ENCODE data around the gene ZSWIM1. TPM values are rescaled to one million over a fixed set of nuclear protein-coding genes. Genes with fewer than 3 reads are reported as not detected.

The ZSWIM1 gene
- total and polyA plus RNA-seq, 3 experiments from 2014 or later = 2.1 to 12.3 (median 12.3) TPM

- Mint-ChIP-seq H3K27me3 (no peaks in the 10 kb centered on the region), H3K4me1 (peaks cover 9 to 20% (median 17%) of the 10 kb centered on the region in 3 donors), H3K27ac (no peak overlapping the region), H3K4me3 (peak overlapping the region in 6 of 7 donors; percentile 32 to 77 (median 66)), H3K9me3 (no peaks in the 10 kb centered on the region), H3K36me3 (peaks cover 0 to 5% (median 1%) of the 10 kb centered on the region in 3 donors)
- Histone ChIP-seq H3K36me3 (ENCODE audit: insufficient read depth, low read length) (no peaks in the 10 kb centered on the region), H3K27me3 (ENCODE audit: insufficient read depth, low read length, poor library complexity, severe bottlenecking) (no peaks in the 10 kb centered on the region), H3K27ac (ENCODE audit: low read depth, low read length) (no peak overlapping the region), H3K4me1 (ENCODE audit: insufficient read depth, low read length) (no peaks in the 10 kb centered on the region), H3K4me3 (ENCODE audit: low read length) (no peak overlapping the region), H3K9me3 (ENCODE audit: low read length) (no peaks in the 10 kb centered on the region)
- ChIA-PET POLR2A (no interaction called here), CTCF (no interaction called here)
- DNase-seq = no peak
These were observed 45.2 kb upstream of the ZSWIM1 start for GRCh38 chr20:45835825-45836224.

- no peaks in the 10 kb centered on the region for H3K36me3 ChIP-seq (ENCODE audit: insufficient read depth, low read length)
- peaks cover 0 to 13% (median 1%) of the 10 kb centered on the region in 3 donors for H3K36me3 Mint-ChIP-seq
- H3K27ac ChIP-seq (ENCODE audit: low read depth, low read length) = no peak overlapping the region
- H3K4me1 ChIP-seq (ENCODE audit: insufficient read depth, low read length) = no peaks in the 10 kb centered on the region
- no peaks in the 10 kb centered on the region for H3K27me3 ChIP-seq (ENCODE audit: insufficient read depth, low read length, poor library complexity, severe bottlenecking)
- POLR2A ChIA-PET = interaction anchor here (0.7 kb wide), 1 partner anchor 132 kb away, joined by 3 read pairs; no protein-coding TSS in a partner anchor
- H3K4me1 Mint-ChIP-seq = peaks cover 9 to 20% (median 17%) of the 10 kb centered on the region in 3 donors
- CTCF ChIA-PET = interaction anchor here (0.9 kb wide), 1 partner anchor 13 kb away, joined by 3 read pairs; no protein-coding TSS in a partner anchor
- H3K27ac Mint-ChIP-seq = peak overlapping the region in 2 of 8 donors; percentile 6 to 18
- no peak overlapping the region for H3K4me3 ChIP-seq (ENCODE audit: low read length)
- H3K9me3 Mint-ChIP-seq = no peaks in the 10 kb centered on the region
- H3K9me3 ChIP-seq (ENCODE audit: low read length) = no peaks in the 10 kb centered on the region
- no peaks in the 10 kb centered on the region for H3K27me3 Mint-ChIP-seq
- no peak for DNase-seq
- peak overlapping the region in 1 of 7 donors; percentile 46 for H3K4me3 Mint-ChIP-seq
These were observed 44.2 kb upstream of the ZSWIM1 start for GRCh38 chr20:45836841-45837240.

- CTCF ChIA-PET = interaction anchor here (1.0 to 1.5 kb wide), 2 partner anchors 12 to 129 kb away, joined by 3 to 5 read pairs; no protein-coding TSS in a partner anchor
These were observed 40.3 kb upstream of the ZSWIM1 start for GRCh38 chr20:45840700-45841198.

GRCh38 chr20:45841407-45842129 lies 39.5 kb upstream of the ZSWIM1 start:
- ChIA-PET CTCF (interaction anchor here (1.0 kb wide), 2 partner anchors 13 to 72 kb away, joined by 3 read pairs; no protein-coding TSS in a partner anchor), POLR2A (no interaction called here)

More at GRCh38 chr20:45840700-45841198, 40.3 kb upstream of the ZSWIM1 start:
- Mint-ChIP-seq H3K4me1 (peaks cover 0 to 9% (median 5%) of the 10 kb centered on the region in 3 donors), H3K4me3 (no peak overlapping the region), H3K27ac (no peak overlapping the region), H3K27me3 (no peaks in the 10 kb centered on the region), H3K9me3 (no peaks in the 10 kb centered on the region), H3K36me3 (peaks cover 0 to 47% (median 4%) of the 10 kb centered on the region in 3 donors)
- peaks cover 24% of the 10 kb centered on the region for H3K36me3 ChIP-seq (ENCODE audit: insufficient read depth, low read length)
- H3K27ac ChIP-seq (ENCODE audit: low read depth, low read length) = no peak overlapping the region
- no peaks in the 10 kb centered on the region for H3K9me3 ChIP-seq (ENCODE audit: low read length)
- POLR2A ChIA-PET = no interaction called here
- no peak for DNase-seq
- H3K27me3 ChIP-seq (ENCODE audit: insufficient read depth, low read length, poor library complexity, severe bottlenecking) = no peaks in the 10 kb centered on the region
- no peak overlapping the region for H3K4me3 ChIP-seq (ENCODE audit: low read length)
- no peaks in the 10 kb centered on the region for H3K4me1 ChIP-seq (ENCODE audit: insufficient read depth, low read length)

GRCh38 chr20:45842169-45842812 lies 38.7 kb upstream of the ZSWIM1 start:
- no peak for DNase-seq
- peaks cover 0 to 61% (median 4%) of the 10 kb centered on the region in 3 donors for H3K36me3 Mint-ChIP-seq
- no peak overlapping the region for H3K4me3 Mint-ChIP-seq
- peaks cover 34% of the 10 kb centered on the region for H3K36me3 ChIP-seq (ENCODE audit: insufficient read depth, low read length)
- no peaks in the 10 kb centered on the region for H3K27me3 Mint-ChIP-seq
- H3K4me3 ChIP-seq (ENCODE audit: low read length) = no peak overlapping the region
- no peaks in the 10 kb centered on the region for H3K9me3 Mint-ChIP-seq
- H3K4me1 ChIP-seq (ENCODE audit: insufficient read depth, low read length) = no peaks in the 10 kb centered on the region
- H3K4me1 Mint-ChIP-seq = peaks cover 0 to 9% (median 5%) of the 10 kb centered on the region in 3 donors
- H3K9me3 ChIP-seq (ENCODE audit: low read length) = no peaks in the 10 kb centered on the region
- no peaks in the 10 kb centered on the region for H3K27me3 ChIP-seq (ENCODE audit: insufficient read depth, low read length, poor library complexity, severe bottlenecking)
- H3K27ac Mint-ChIP-seq = peak overlapping the region in 5 of 8 donors; percentile 17 to 72 (median 64)
- H3K27ac ChIP-seq (ENCODE audit: low read depth, low read length) = no peak overlapping the region
- POLR2A ChIA-PET = no interaction called here
- CTCF ChIA-PET = interaction anchor here (1.0 kb wide), 1 partner anchor 73 kb away, joined by 3 read pairs; no protein-coding TSS in a partner anchor

More at GRCh38 chr20:45841407-45842129, 39.5 kb upstream of the ZSWIM1 start:
- Mint-ChIP-seq H3K9me3 (no peaks in the 10 kb centered on the region), H3K4me3 (no peak overlapping the region), H3K27me3 (no peaks in the 10 kb centered on the region), H3K27ac (no peak overlapping the region), H3K4me1 (peaks cover 0 to 9% (median 5%) of the 10 kb centered on the region in 3 donors), H3K36me3 (peaks cover 0 to 56% (median 4%) of the 10 kb centered on the region in 3 donors)
- Histone ChIP-seq H3K36me3 (ENCODE audit: insufficient read depth, low read length) (peaks cover 32% of the 10 kb centered on the region), H3K27me3 (ENCODE audit: insufficient read depth, low read length, poor library complexity, severe bottlenecking) (no peaks in the 10 kb centered on the region), H3K9me3 (ENCODE audit: low read length) (no peaks in the 10 kb centered on the region), H3K4me1 (ENCODE audit: insufficient read depth, low read length) (no peaks in the 10 kb centered on the region), H3K4me3 (ENCODE audit: low read length) (no peak overlapping the region), H3K27ac (ENCODE audit: low read depth, low read length) (no peak overlapping the region)
- no peak for DNase-seq

GRCh38 chr20:45843506-45843905 lies 37.5 kb upstream of the ZSWIM1 start:
- Mint-ChIP-seq H3K27me3 (no peaks in the 10 kb centered on the region), H3K9me3 (no peaks in the 10 kb centered on the region), H3K36me3 (peaks cover 0 to 69% (median 4%) of the 10 kb centered on the region in 3 donors), H3K4me1 (peaks cover 0 to 9% (median 6%) of the 10 kb centered on the region in 3 donors), H3K4me3 (no peak overlapping the region), H3K27ac (peak overlapping the region in 4 of 8 donors; percentile 21 to 71 (median 51))
- no peak for DNase-seq
- Histone ChIP-seq H3K27me3 (ENCODE audit: insufficient read depth, low read length, poor library complexity, severe bottlenecking) (no peaks in the 10 kb centered on the region), H3K9me3 (ENCODE audit: low read length) (no peaks in the 10 kb centered on the region), H3K4me3 (ENCODE audit: low read length) (no peak overlapping the region), H3K36me3 (ENCODE audit: insufficient read depth, low read length) (peaks cover 36% of the 10 kb centered on the region), H3K27ac (ENCODE audit: low read depth, low read length) (no peak overlapping the region), H3K4me1 (ENCODE audit: insufficient read depth, low read length) (no peaks in the 10 kb centered on the region)
- ChIA-PET POLR2A (no interaction called here), CTCF (interaction anchor here (1.4 kb wide), 1 partner anchor 9 kb away, joined by 3 read pairs; no protein-coding TSS in a partner anchor)

- peaks cover 3 to 73% (median 7%) of the 10 kb centered on the region in 3 donors for H3K36me3 Mint-ChIP-seq
- H3K36me3 ChIP-seq (ENCODE audit: insufficient read depth, low read length) = peaks cover 37% of the 10 kb centered on the region
- DNase-seq = no peak
- H3K9me3 Mint-ChIP-seq = no peaks in the 10 kb centered on the region
- H3K4me1 Mint-ChIP-seq = peaks cover 2 to 15% (median 9%) of the 10 kb centered on the region in 3 donors
- no peaks in the 10 kb centered on the region for H3K27me3 ChIP-seq (ENCODE audit: insufficient read depth, low read length, poor library complexity, severe bottlenecking)
- CTCF ChIA-PET = no interaction called here
- H3K4me3 Mint-ChIP-seq = no peak overlapping the region
- no peaks in the 10 kb centered on the region for H3K27me3 Mint-ChIP-seq
- POLR2A ChIA-PET = no interaction called here
- H3K4me1 ChIP-seq (ENCODE audit: insufficient read depth, low read length) = no peaks in the 10 kb centered on the region
- no peak overlapping the region for H3K4me3 ChIP-seq (ENCODE audit: low read length)
- no peaks in the 10 kb centered on the region for H3K9me3 ChIP-seq (ENCODE audit: low read length)
- H3K27ac ChIP-seq (ENCODE audit: low read depth, low read length) = no peak overlapping the region
- H3K27ac Mint-ChIP-seq = no peak overlapping the region
These were observed 35.6 kb upstream of the ZSWIM1 start for GRCh38 chr20:45845452-45845851.
